ENCODE measurements around the gene UNC45B.
"Not testable (repeated sequence)": the region's sequence is repeated elsewhere in the genome, so short reads cannot be mapped to it uniquely, and the experiment has no call there.

The UNC45B gene

DNA sequence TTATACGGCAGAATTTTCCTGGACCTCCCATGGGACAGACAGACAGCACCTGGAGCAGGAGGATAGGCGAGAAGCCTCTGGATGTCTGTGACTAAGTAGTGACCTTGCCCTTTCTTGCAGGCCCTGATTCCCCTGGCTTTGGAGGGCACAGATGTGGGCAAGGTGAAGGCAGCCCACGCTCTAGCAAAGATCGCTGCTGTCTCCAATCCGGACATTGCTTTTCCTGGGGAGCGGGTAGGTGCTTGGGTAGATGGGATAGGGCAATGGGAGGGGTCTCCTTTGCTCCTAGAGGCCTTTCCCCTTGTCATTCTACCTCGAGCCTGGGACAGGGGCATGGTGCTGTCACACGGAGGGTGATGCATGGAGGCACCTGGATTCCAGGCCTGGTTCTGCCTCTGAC is 29.3 kb downstream of the UNC45B start:
- no peaks in the 10 kb centered on the region for H3K4me1 ChIP-seq (ENCODE audit: control insufficient read depth, low read length)
- no peaks in the 10 kb centered on the region for H3K36me3 ChIP-seq (ENCODE audit: control insufficient read depth, low read length)
- TF ChIP-seq, protein P1, sequence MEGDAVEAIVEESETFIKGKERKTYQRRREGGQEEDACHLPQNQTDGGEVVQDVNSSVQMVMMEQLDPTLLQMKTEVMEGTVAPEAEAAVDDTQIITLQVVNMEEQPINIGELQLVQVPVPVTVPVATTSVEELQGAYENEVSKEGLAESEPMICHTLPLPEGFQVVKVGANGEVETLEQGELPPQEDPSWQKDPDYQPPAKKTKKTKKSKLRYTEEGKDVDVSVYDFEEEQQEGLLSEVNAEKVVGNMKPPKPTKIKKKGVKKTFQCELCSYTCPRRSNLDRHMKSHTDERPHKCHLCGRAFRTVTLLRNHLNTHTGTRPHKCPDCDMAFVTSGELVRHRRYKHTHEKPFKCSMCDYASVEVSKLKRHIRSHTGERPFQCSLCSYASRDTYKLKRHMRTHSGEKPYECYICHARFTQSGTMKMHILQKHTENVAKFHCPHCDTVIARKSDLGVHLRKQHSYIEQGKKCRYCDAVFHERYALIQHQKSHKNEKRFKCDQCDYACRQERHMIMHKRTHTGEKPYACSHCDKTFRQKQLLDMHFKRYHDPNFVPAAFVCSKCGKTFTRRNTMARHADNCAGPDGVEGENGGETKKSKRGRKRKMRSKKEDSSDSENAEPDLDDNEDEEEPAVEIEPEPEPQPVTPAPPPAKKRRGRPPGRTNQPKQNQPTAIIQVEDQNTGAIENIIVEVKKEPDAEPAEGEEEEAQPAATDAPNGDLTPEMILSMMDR (IDR thresholded peaks at IDR 0.05; ENCODE audit: low read depth, low read length, poor library complexity, severe bottlenecking), result no peak
- TF ChIP-seq EZH2phosphoT487 (IDR thresholded peaks at IDR 0.05; ENCODE audit: borderline replicate concordance, low read length), result no peak
- no peaks in the 10 kb centered on the region for H4K20me1 ChIP-seq (ENCODE audit: control insufficient read depth, insufficient read depth, low read depth, low read length)
- no peak overlapping the region for H3K4me3 ChIP-seq (ENCODE audit: low read length)
- no peaks in the 10 kb centered on the region for H3K27me3 ChIP-seq (ENCODE audit: control insufficient read depth, low read length)
- no peaks in the 10 kb centered on the region for H3F3A ChIP-seq (ENCODE audit: control insufficient read depth, insufficient read depth)
- H3K4me2 ChIP-seq (ENCODE audit: low read length), result no peak overlapping the region
- no peaks in the 10 kb centered on the region for H3K79me2 ChIP-seq (ENCODE audit: control insufficient read depth, low read length)
- no peaks in the 10 kb centered on the region for H3K9me3 ChIP-seq (ENCODE audit: control insufficient read depth, insufficient read depth, low read length)
- no peaks in the 10 kb centered on the region for H3K9me2 ChIP-seq (replicated peaks; ENCODE audit: control insufficient read depth, low read length)
- H3K27ac ChIP-seq (ENCODE audit: low read depth, low read length), result no peak overlapping the region

DNA sequence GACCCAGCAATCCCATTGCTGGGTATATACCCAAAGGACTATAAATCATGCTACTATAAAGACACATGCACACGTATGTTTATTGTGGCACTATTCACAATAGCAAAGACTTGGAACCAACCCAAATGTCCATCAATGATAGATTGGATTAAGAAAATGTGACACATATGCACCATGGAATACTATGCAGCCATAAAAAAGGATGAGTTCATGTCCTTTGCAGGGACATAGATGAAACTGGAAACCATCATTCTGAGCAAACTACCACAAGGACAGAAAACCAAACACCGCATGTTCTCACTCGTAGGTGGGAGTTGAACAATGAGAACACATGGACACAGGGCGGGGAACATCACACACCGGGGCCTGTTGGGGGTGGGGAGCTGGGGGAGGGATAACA is 31.8 kb downstream of the UNC45B start:
- not testable (repeated sequence) for H3K4me3 ChIP-seq (ENCODE audit: low read length); H3K27ac ChIP-seq (ENCODE audit: low read depth, low read length); H3K4me2 ChIP-seq (ENCODE audit: low read length); H3F3A ChIP-seq (ENCODE audit: control insufficient read depth, insufficient read depth); H3K4me1 ChIP-seq (ENCODE audit: control insufficient read depth, low read length); H3K9me3 ChIP-seq (ENCODE audit: control insufficient read depth, insufficient read depth, low read length); H3K79me2 ChIP-seq (ENCODE audit: control insufficient read depth, low read length); H3K36me3 ChIP-seq (ENCODE audit: control insufficient read depth, low read length); H3K27me3 ChIP-seq (ENCODE audit: control insufficient read depth, low read length); H4K20me1 ChIP-seq (ENCODE audit: control insufficient read depth, insufficient read depth, low read depth, low read length); H3K9me2 ChIP-seq (replicated peaks; ENCODE audit: control insufficient read depth, low read length)

- Histone ChIP-seq H3K27ac (ENCODE audit: low read depth, low read length) (no peak overlapping the region), H3K4me2 (ENCODE audit: low read length) (no peak overlapping the region), H3F3A (ENCODE audit: control insufficient read depth, insufficient read depth) (no peaks in the 10 kb centered on the region), H3K9me2 (replicated peaks; ENCODE audit: control insufficient read depth, low read length) (no peaks in the 10 kb centered on the region), H3K36me3 (ENCODE audit: control insufficient read depth, low read length) (no peaks in the 10 kb centered on the region), H3K27me3 (ENCODE audit: control insufficient read depth, low read length) (peaks cover 35% of the 10 kb centered on the region), H3K9me3 (ENCODE audit: control insufficient read depth, insufficient read depth, low read length) (no peaks in the 10 kb centered on the region), H3K79me2 (ENCODE audit: control insufficient read depth, low read length) (no peaks in the 10 kb centered on the region), H3K4me1 (ENCODE audit: control insufficient read depth, low read length) (no peaks in the 10 kb centered on the region), H4K20me1 (ENCODE audit: control insufficient read depth, insufficient read depth, low read depth, low read length) (no peaks in the 10 kb centered on the region), H3K4me3 (ENCODE audit: low read length) (no peak overlapping the region)
- TF ChIP-seq, protein P1 (IDR thresholded peaks at IDR 0.05; ENCODE audit: low read depth, low read length, poor library complexity, severe bottlenecking), result no peak
Observed at GRCh38 chr17:35183332-35183731, 35.7 kb downstream of the UNC45B start.

- no peak for TF ChIP-seq EZH2phosphoT487 (IDR thresholded peaks at IDR 0.05; ENCODE audit: borderline replicate concordance, low read length)
- TF ChIP-seq, protein P1 (IDR thresholded peaks at IDR 0.05; ENCODE audit: low read depth, low read length, poor library complexity, severe bottlenecking), result no peak
- Histone ChIP-seq H3K36me3 (ENCODE audit: control insufficient read depth, low read length) (no peaks in the 10 kb centered on the region), H3K27ac (ENCODE audit: low read depth, low read length) (no peak overlapping the region), H3K79me2 (ENCODE audit: control insufficient read depth, low read length) (no peaks in the 10 kb centered on the region), H3K4me3 (ENCODE audit: low read length) (no peak overlapping the region), H3F3A (ENCODE audit: control insufficient read depth, insufficient read depth) (no peaks in the 10 kb centered on the region), H3K4me1 (ENCODE audit: control insufficient read depth, low read length) (no peaks in the 10 kb centered on the region), H3K27me3 (ENCODE audit: control insufficient read depth, low read length) (peaks cover 35% of the 10 kb centered on the region), H3K4me2 (ENCODE audit: low read length) (no peak overlapping the region), H4K20me1 (ENCODE audit: control insufficient read depth, insufficient read depth, low read depth, low read length) (no peaks in the 10 kb centered on the region), H3K9me3 (ENCODE audit: control insufficient read depth, insufficient read depth, low read length) (no peaks in the 10 kb centered on the region), H3K9me2 (replicated peaks; ENCODE audit: control insufficient read depth, low read length) (no peaks in the 10 kb centered on the region)
Observed at GRCh38 chr17:35184274-35184673, 36.7 kb downstream of the UNC45B start.

Measured in DOHH2 (cell line).